Measurements from ENCODE around the gene SUCLG2.

SUCLG2 gene

DNA sequence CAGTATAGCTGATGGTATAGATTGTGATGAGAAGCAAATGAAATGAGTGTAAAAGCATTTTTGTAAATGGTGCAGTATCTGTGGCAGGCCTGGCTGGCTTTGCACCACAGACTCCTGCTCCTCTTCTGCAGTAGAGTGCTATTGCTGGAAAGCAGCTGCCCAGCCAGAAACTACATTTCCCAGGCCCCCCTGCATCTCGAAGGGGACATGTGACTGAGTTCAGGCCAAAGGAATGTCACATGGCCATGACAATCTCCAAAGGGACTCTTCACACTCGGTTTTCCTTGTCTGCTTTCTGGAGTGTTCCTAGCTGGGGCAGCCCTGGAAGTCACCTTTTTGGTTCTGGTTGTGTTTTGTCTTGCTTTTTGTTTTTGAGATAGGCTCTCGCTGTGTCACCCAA is 277.1 kb downstream of the SUCLG2 start:
- DNase-seq = no peak

DNA sequence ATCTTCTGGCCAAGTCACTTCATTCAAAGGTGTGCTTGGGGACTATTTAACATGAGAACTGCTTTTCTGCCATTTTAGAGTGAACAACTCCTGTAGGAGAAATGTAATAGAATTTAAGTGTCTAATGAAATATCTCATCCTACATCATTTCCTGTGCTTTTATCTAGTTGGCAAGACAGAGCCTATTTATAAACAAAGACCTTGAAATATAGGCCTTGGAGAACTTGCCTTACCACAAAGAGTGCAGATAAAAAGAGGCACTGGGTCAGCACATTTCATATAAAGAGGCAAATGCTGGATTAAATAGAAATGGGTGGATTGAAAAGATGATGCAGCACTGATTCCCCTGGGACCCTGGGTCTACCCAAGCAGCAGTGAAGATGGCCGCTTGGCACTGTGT is 278.0 kb downstream of the SUCLG2 start:
- no peak for DNase-seq

DNA sequence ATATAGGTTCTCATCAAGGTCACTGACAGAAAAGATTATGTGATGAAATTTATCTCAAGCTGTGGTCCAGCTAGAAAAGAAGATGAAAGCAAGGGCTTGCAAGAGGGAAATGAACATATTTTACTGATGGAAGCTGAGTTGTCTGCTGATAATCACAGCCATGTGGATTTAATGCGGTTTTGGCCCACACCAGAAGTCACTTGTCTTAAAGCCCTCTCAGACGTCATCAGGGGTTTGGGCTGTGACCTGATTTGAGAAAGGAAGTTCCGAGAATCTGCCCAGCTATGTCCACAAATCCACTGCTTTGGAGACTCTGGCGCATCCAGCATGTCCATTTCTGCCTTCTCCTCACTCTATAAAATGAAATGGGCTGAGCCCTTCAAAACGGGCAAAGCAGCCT is 278.4 kb downstream of the SUCLG2 start:
- DNase-seq = no peak

DNA sequence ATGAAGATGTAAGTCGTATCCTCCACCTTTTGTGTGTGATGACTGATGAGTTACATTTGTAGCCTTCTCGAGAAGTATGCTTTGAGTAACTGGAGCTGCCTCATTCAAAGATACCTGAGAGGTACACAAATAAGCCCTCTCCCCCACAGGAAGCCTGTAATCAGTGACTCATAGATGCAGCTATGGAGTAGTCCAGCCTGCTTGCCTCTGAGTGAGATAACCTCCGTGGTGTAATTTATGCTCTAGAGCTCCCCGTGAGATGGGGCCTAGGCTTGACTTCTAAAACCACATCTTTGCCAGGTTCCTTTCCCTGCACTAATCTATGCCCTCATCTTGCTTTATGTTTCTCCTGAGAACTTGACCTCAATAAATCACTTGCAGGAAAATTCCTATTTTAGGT is 291.7 kb downstream of the SUCLG2 start:
- no peak for DNase-seq

DNA sequence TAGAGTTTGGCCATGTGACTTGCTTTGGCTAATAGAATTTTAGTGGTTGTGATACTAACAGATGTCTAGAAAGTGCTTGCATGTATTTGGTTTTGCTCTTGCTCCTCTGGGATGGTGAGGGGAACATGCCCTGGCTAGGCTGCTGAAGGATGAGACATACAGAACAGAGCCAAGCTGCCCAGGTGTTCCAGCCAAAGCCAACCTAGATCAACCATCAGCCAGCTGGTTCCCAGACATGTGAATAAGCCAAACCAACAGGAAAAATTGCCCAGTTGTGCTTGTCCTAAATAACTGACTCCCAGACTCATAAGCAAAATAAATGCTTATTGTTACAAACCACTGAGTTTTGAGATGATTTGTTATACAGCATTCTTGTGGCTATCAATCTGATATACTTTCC is 292.6 kb downstream of the SUCLG2 start:
- DNase-seq = no peak

DNA sequence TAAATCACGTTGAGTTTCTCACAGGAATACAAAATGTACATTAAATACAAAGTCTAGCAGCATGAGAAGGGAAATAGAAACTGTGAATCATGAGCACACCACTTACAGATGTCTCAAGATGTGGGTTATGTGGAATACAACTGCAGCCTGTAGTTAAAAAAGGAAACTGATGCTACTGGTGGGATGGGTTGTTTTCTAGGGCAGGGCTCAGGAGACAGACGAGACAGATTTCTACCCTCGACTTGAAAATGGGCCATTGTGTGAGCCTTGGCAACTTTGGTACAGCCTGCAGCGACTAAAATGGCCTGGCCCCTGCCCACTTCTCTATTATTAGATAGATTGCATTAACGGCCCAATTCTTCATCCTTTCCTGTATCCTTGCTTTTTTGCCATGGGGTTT is 293.1 kb downstream of the SUCLG2 start:
- no peak for DNase-seq

DNA sequence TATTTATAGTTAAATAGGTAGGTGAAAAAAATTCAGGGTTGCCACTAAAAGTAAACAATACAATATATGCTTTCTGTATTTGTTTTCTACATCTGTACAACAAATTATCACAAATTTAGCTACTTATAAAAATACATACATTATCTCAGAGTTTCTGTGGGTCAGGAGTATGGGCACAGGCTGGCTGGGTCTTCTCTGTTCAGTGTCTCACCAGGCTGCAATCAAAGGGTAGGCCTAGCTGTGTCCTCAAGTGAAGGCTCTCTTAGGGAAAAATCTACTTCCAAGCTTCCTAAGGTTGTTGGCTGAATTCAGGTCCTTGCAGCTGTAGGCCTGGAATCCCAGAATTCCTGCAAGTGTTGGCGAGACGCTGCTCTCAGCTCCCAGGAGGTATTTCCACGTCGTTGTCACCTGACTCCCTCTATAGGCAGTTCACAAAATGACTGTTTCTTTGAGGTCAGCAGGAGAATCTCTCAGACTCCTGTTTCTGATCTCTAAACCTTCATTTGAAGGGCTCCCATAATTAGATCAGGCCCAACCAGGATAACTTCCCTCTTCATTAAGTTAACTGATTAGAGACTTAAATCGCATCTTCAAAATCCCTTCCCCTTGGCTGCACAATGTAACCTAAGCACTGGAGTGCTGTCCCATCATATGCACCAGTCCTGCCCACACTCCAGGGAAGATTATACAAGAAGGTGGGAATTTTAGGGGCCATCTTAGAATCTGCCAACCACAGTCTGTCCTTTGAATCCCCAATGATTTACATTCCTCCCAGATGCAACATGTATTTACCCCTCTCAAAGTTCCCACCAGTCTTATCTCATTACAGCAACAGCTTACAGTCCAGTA is 296.6 kb downstream of the SUCLG2 start:
- DNase-seq = peak; percentile 10

DNA sequence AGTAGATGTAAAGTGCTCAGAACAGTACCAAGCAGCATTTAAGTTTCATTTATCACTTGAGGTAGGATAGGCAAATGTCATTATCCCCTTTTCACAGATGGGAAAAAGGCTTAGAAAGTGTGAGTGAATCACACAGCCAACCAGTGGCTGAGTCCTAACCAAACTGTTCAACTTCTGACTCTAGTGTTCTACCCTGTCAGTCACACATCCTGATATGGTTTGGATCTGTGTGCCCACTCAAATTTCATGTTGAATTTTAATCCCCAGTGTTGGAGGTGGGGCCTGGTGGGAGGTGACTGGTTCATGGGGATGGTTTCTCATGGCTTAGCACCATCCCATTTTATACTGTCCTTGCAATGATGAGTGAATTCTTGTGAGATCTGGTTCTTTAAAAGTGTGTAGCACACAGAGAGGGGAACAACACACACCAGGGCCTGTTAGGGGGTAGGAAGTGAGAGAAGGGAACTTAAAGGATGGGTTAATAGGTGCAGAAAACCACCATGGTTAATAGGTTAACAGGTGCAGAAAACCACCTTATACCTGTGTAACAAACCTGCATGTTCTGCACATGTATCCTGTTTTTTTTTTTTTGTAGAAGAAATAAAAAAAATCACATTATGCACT is 304.7 kb downstream of the SUCLG2 start:
- no peak for DNase-seq

DNA sequence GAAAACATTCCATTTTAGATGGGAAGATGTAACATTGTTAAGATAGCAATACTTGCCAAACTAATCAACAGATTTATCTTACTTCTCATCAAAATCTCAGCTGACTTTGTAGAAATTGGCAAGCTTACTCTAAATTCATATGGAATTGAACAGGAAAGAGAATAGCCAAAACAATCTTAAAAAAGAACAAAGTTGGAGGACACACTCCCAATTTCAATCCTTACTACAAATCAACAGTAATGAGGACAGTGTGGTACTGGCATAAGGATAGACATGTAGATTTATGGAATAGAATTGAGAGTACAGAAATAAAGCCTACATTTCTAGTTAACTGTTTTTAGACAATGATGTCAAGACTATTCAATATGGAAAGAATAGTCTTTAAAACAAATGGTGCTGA is 308.3 kb downstream of the SUCLG2 start:
- no peak for DNase-seq

DNA sequence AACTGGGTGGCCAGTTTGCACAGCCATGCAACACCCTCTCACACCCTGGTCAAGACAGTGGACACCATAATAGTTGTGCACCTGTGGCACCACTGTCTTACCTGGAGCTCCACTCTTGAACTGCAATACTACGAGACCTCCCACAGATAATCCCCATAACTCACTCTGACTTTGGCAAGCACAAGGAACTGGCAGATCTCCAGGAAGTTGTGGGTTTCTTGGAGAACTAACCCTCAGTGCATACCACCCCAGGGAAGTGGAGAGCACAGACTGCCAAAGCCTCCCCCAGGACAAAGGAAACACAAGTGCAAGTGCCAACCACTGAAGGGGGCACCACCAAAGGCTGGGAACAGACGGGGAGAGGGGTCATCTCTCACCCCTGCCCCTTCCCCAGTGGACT is 318.6 kb downstream of the SUCLG2 start:
- no peak for DNase-seq

DNA sequence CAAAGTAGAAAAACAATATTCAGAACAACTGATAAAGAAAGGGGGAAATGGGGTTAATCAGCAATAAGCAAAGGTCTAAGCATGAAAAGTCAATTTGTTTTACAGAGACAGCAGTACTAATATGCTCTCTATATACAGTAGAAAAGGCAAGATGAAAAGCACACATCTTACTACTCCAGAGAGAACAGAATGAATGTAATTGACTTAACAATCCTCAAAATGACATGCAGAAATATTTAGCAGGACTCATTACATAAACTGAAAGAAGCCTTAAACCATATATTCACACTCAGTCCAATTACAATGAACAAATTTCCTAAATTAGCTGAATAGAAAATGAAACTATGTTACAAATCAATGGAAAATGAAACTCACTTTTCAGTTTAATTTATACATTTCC is 319.8 kb downstream of the SUCLG2 start:
- no peak for DNase-seq

DNA sequence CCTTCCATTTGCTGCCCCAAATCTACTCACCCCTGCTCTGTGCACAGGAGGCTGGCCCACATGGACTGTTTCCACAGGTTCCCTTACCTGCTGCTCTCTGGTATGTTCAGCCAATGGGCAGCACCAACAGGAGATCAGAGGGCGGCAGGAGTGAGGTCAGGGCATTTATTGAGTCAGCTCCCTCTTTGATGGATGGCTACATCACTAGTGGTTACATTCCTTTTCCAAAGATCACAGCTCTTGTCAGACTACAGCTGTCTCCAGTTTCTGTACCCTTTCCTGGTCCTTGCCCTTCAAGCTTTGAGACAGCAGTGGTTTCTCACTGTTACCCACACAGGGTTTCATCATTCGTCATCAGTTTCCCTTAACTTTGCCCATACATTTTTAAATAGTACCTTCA is 325.1 kb downstream of the SUCLG2 start:
- DNase-seq = no peak

DNA sequence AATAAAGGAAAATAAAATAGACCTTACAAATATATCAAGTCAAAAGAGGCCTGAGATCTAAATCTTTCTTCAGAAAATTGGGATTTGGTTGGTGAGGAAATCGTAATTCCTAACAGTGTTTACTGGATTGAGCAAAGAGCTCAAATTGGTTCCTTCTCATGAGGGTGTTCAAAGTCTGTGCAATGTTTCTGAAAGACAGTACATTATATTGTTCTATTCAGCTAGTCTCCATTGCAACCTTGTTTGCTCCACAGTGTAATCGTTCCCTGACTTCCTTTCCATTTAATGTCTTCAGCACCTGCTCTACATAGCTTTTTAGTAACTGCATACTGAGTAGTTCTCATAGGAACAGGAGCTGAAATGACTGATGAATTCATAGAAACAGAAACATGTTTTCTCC is 326.8 kb downstream of the SUCLG2 start:
- no peak for DNase-seq

DNA sequence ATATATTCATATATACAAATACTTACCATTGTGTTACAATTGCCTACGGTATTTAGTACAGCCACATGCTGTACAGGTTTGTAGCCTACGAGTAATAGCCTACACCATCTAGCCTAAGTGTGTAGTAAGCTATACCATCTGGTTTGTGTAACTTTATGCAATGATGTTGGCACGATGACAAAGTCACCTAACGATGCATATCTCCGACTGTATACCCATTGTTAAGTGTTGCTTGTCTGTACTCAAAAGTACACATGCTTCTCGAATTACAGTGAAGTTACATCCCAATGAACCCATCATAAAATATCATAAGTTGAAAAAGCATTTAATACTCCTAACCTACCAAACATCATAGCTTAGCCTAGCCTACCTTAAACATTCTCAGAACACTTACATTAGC is 329.2 kb downstream of the SUCLG2 start:
- DNase-seq = no peak
